ENCODE results near the gene KCNH1. TPM values are rescaled to one million over a fixed set of nuclear protein-coding genes. Genes with fewer than 3 reads are reported as not detected.

KCNH1 gene
- total RNA-seq, 4 donors from 2014 or later = not detected

GRCh38 chr1:210702506-210702905 is 431.4 kb downstream of the KCNH1 start:
- DNase-seq (ENCODE audit: low spot score in 2 of 2) = no peak
- intact Hi-C loops (cut with DNase I; ENCODE audit: low total_unique reads) = no loop called here
- H3K4me3 ChIP-seq (ENCODE audit: low read depth, poor library complexity, severe bottlenecking) = no peak overlapping the region
- 87 to 97% methylated on average over 2 of the region's 2 CpGs for WGBS, 2 donors
- TF ChIP-seq POLR2A (IDR thresholded peaks at IDR 0.05) = no peak
- TF ChIP-seq CTCF (IDR thresholded peaks at IDR 0.05) = no peak

- 33 to 43% methylated on average over 2 of the region's 2 CpGs for WGBS, 2 donors
- H3K4me3 ChIP-seq (ENCODE audit: low read depth, poor library complexity, severe bottlenecking) = no peak overlapping the region
- DNase-seq (ENCODE audit: low spot score in 2 of 2) = no peak
- TF ChIP-seq CTCF (IDR thresholded peaks at IDR 0.05) (no peak), POLR2A (IDR thresholded peaks at IDR 0.05) (no peak)
- intact Hi-C loops (cut with DNase I; ENCODE audit: low total_unique reads) = no loop called here
These were observed 433.4 kb downstream of the KCNH1 start for GRCh38 chr1:210700511-210700910.

- WGBS, 2 donors = 67 to 88% methylated on average over 1 of the region's 1 CpG
These were observed 433.9 kb downstream of the KCNH1 start for GRCh38 chr1:210700083-210700482.

GRCh38 chr1:210698661-210699060 is 435.3 kb downstream of the KCNH1 start:
- intact Hi-C loops (cut with DNase I; ENCODE audit: low total_unique reads) = no loop called here

More at GRCh38 chr1:210700083-210700482, 433.9 kb downstream of the KCNH1 start:
- H3K4me3 ChIP-seq (ENCODE audit: low read depth, poor library complexity, severe bottlenecking) = no peak overlapping the region
- intact Hi-C loops (cut with DNase I; ENCODE audit: low total_unique reads) = no loop called here
- no peak for DNase-seq (ENCODE audit: low spot score in 2 of 2)
- no peak for TF ChIP-seq POLR2A (IDR thresholded peaks at IDR 0.05)
- no peak for TF ChIP-seq CTCF (IDR thresholded peaks at IDR 0.05)

GRCh38 chr1:210697185-210697584 is 436.8 kb downstream of the KCNH1 start:
- no peak for TF ChIP-seq CTCF (IDR thresholded peaks at IDR 0.05)
- no peak for TF ChIP-seq POLR2A (IDR thresholded peaks at IDR 0.05)
- no peak overlapping the region for H3K4me3 ChIP-seq (ENCODE audit: low read depth, poor library complexity, severe bottlenecking)
- intact Hi-C loops (cut with DNase I; ENCODE audit: low total_unique reads) = no loop called here
- no peak for DNase-seq (ENCODE audit: low spot score in 2 of 2)
- 84 to 94% methylated on average over 3 of the region's 3 CpGs for WGBS, 2 donors

More at GRCh38 chr1:210698661-210699060, 435.3 kb downstream of the KCNH1 start:
- 91 to 93% methylated on average over 5 of the region's 5 CpGs for WGBS, 2 donors
- TF ChIP-seq POLR2A (IDR thresholded peaks at IDR 0.05) = no peak
- TF ChIP-seq CTCF (IDR thresholded peaks at IDR 0.05) = no peak
- DNase-seq (ENCODE audit: low spot score in 2 of 2) = no peak
- H3K4me3 ChIP-seq (ENCODE audit: low read depth, poor library complexity, severe bottlenecking) = no peak overlapping the region

- 71 to 87% methylated on average over 1 of the region's 1 CpG for WGBS, 2 donors
- H3K4me3 ChIP-seq (ENCODE audit: low read depth, poor library complexity, severe bottlenecking) = no peak overlapping the region
- no peak for DNase-seq (ENCODE audit: low spot score in 2 of 2)
- intact Hi-C loops (cut with DNase I; ENCODE audit: low total_unique reads) = no loop called here
- TF ChIP-seq CTCF (IDR thresholded peaks at IDR 0.05) = no peak
- TF ChIP-seq POLR2A (IDR thresholded peaks at IDR 0.05) = no peak
These were observed 437.2 kb downstream of the KCNH1 start for GRCh38 chr1:210696709-210697108.

All from lower leg skin (tissue), 4 donors.